H1 (cell line): Measurements from ENCODE around the gene FBXO21. TPM values are rescaled to one million over a fixed set of nuclear protein-coding genes. Genes with fewer than 3 reads are reported as not detected.
A peak's percentile ranks its signal among the peaks of the same experiment; 100 is the strongest.

Source experiments
- CTCF ChIA-PET: fragments of 300-600 bp; sonication (Branson Sonifier 250); formaldehyde crosslinking; loops from one replicate; lab custom pipeline; 2021; ENCODE audit not compliant: partially characterized antibody; lab: Charles Lee
- POLR2A ChIA-PET: fragments of 300-600 bp; sonication (Branson Sonifier 250); formaldehyde crosslinking; loops from one replicate; lab custom pipeline; 2021; ENCODE audit warnings: inconsistent platforms; ENCODE audit not compliant: partially characterized antibody; lab: Charles Lee
- DNase-seq, 2 experiments: peaks; one replicate each; pipeline versions ENCODE4 v3.0.0 to v3.0.0-alpha.2; 2010 to 2022; ENCODE audit warnings: low spot score in 2 of 2, low read depth in 1 of 2, mixed read lengths in 1 of 2
- FAIRE-seq: peaks from 2 replicates; lab custom pipeline; 2011; peaks lifted over from hg19 to GRCh38; lab: Jason Lieb, UNC
- H2AFZ ChIP-seq: 2 replicates; pipeline ENCODE4 v1.8.1; 2012; ENCODE audit warnings: low read length, inconsistent platforms
- H2AK5ac ChIP-seq: 2 replicates; pipeline ENCODE4 v1.6.1; 2013; ENCODE audit warnings: low read depth, low read length
- H2BK120ac ChIP-seq: replicated peaks from 2 replicates; pipeline ENCODE3; 2013; ENCODE audit warnings: low read depth, low read length, inconsistent platforms
- H2BK12ac ChIP-seq: 2 replicates; pipeline ENCODE4 v1.6.1; 2013; ENCODE audit warnings: low read depth, low read length
- H2BK15ac ChIP-seq: 2 replicates; pipeline ENCODE4 v1.6.1; 2013; ENCODE audit warnings: low read length
- H2BK20ac ChIP-seq: 2 replicates; pipeline ENCODE4 v1.6.1; 2013; ENCODE audit warnings: low read length
- H2BK5ac ChIP-seq: 2 replicates; pipeline ENCODE4 v1.6.1; 2013; ENCODE audit warnings: low read depth, low read length
- H3K14ac ChIP-seq: 2 replicates; pipeline ENCODE4 v1.6.1; 2013; ENCODE audit warnings: inconsistent platforms; ENCODE audit not compliant: insufficient read length
- H3K18ac ChIP-seq: 2 replicates; pipeline ENCODE4 v1.6.1; 2013; ENCODE audit warnings: low read length; ENCODE audit errors: extremely low read depth
- H3K23ac ChIP-seq: 2 replicates; pipeline ENCODE4 v1.6.1; 2013; ENCODE audit warnings: inconsistent platforms; ENCODE audit not compliant: insufficient read length
- H3K23me2 ChIP-seq: 2 replicates; pipeline ENCODE4 v1.6.1; 2013; ENCODE audit warnings: low read depth, low read length
- H3K27ac ChIP-seq: 2 replicates; pipeline ENCODE4 v1.6.1; 2011; ENCODE audit warnings: low read depth, low read length, inconsistent platforms
- H3K27me3 ChIP-seq, 4 experiments: replicated peaks in 1 of 4; 1 replicate in 1 of 4; 2 replicates in 3 of 4; pipeline versions ENCODE4 v1.6.1 to v1.8.1; 2011 to 2013; ENCODE audit warnings: low read length in 3 of 4, mild to moderate bottlenecking in 3 of 4, inconsistent platforms in 2 of 4, mixed read lengths in 2 of 4, moderate library complexity in 1 of 4; ENCODE audit not compliant: control insufficient read depth in 3 of 4, insufficient read depth in 3 of 4; ENCODE audit errors: extremely low read depth in 1 of 4
- H3K36me3 ChIP-seq, 4 experiments: 2 replicates each; pipeline versions ENCODE4 v1.6.1 to v1.8.1; 2011 to 2013; ENCODE audit warnings: mild to moderate bottlenecking in 4 of 4, low read length in 3 of 4, moderate library complexity in 2 of 4, control low read depth in 1 of 4, inconsistent platforms in 1 of 4; ENCODE audit not compliant: insufficient read depth in 4 of 4, control insufficient read depth in 2 of 4
- H3K4ac ChIP-seq: replicated peaks from 2 replicates; pipeline ENCODE3; 2013; ENCODE audit warnings: low read length, low read depth, mixed read lengths, inconsistent platforms; ENCODE audit not compliant: insufficient read length
- H3K4me1 ChIP-seq, 4 experiments: replicated peaks in 1 of 4; 1 replicate in 1 of 4; 2 replicates in 3 of 4; pipeline versions ENCODE4 v1.6.1 to v1.8.1; 2011 to 2013; ENCODE audit warnings: low read length in 3 of 4, inconsistent platforms in 2 of 4, mixed read lengths in 1 of 4; ENCODE audit not compliant: insufficient read depth in 4 of 4, control insufficient read depth in 3 of 4
- H3K4me2 ChIP-seq, 2 experiments: 2 replicates each; pipeline versions ENCODE4 v1.6.1 to v1.8.1; 2011 to 2013; ENCODE audit warnings: low read depth in 2 of 2, low read length in 2 of 2, control low read depth in 1 of 2, inconsistent platforms in 1 of 2, mild to moderate bottlenecking in 1 of 2; ENCODE audit not compliant: insufficient read depth in 1 of 2
- H3K4me3 ChIP-seq, 4 experiments: fragments of 200-600, 300-600 bp in 1 of 4; sonication (generic), shearing (Covaris generic), sonication (Bioruptor Twin) in 1 of 4; 2 replicates each; pipeline versions ENCODE4 v1.5.1 to v1.8.1; 2011 to 2016; ENCODE audit warnings: low read length in 4 of 4, low read depth in 3 of 4, control low read depth in 2 of 4, inconsistent platforms in 2 of 4, mild to moderate bottlenecking in 2 of 4, mixed read lengths in 1 of 4, moderate library complexity in 1 of 4; ENCODE audit not compliant: insufficient read depth in 2 of 4; ENCODE audit errors: extremely low read depth in 1 of 4
- H3K56ac ChIP-seq: replicated peaks from 2 replicates; pipeline ENCODE3; 2013; ENCODE audit warnings: low read depth, mild to moderate bottlenecking, mixed read lengths, low read length, inconsistent platforms; ENCODE audit not compliant: insufficient read length
- H3K79me1 ChIP-seq: 2 replicates; pipeline ENCODE4 v1.6.1; 2013; ENCODE audit warnings: low read depth, low read length, control low read depth
- H3K79me2 ChIP-seq, 2 experiments: 2 replicates each; pipeline versions ENCODE4 v1.6.1 to v1.8.1; 2012 to 2013; ENCODE audit warnings: low read length in 2 of 2, mild to moderate bottlenecking in 2 of 2, inconsistent platforms in 1 of 2; ENCODE audit not compliant: insufficient read depth in 2 of 2, control insufficient read depth in 1 of 2
- H3K9ac ChIP-seq, 4 experiments: replicated peaks in 1 of 4; 1 replicate in 1 of 4; 2 replicates in 3 of 4; pipeline versions ENCODE4 v1.6.1 to v1.8.1; 2011 to 2013; ENCODE audit warnings: low read depth in 3 of 4, low read length in 3 of 4, control low read depth in 2 of 4, mild to moderate bottlenecking in 2 of 4, moderate library complexity in 2 of 4, inconsistent platforms in 1 of 4; ENCODE audit errors: extremely low read depth in 1 of 4
- H3K9me3 ChIP-seq, 2 experiments: 2 replicates each; pipeline versions ENCODE4 v1.6.1 to v1.8.1; 2012 to 2013; ENCODE audit warnings: mild to moderate bottlenecking in 2 of 2, moderate library complexity in 2 of 2, control low read depth in 1 of 2, inconsistent platforms in 1 of 2, low read depth in 1 of 2, low read length in 1 of 2, mixed read lengths in 1 of 2; ENCODE audit not compliant: insufficient read depth in 2 of 2
- H4K20me1 ChIP-seq, 2 experiments: replicated peaks in 1 of 2; 2 replicates each; pipeline versions ENCODE3 to v1.8.1; 2011 to 2013; ENCODE audit warnings: inconsistent platforms in 2 of 2, low read length in 2 of 2, mild to moderate bottlenecking in 1 of 2; ENCODE audit not compliant: insufficient read depth in 2 of 2, control insufficient read depth in 1 of 2
- H4K5ac ChIP-seq: 2 replicates; pipeline ENCODE4 v1.6.1; 2013; ENCODE audit warnings: low read length, low read depth, mixed read lengths, inconsistent platforms; ENCODE audit not compliant: insufficient read length
- H4K8ac ChIP-seq: 2 replicates; pipeline ENCODE4 v1.8.0; 2013; ENCODE audit warnings: mild to moderate bottlenecking, moderate library complexity, low read length, inconsistent platforms; ENCODE audit not compliant: insufficient read depth; ENCODE audit errors: extremely low read depth
- H4K91ac ChIP-seq: replicated peaks from 2 replicates; pipeline ENCODE3; 2013; ENCODE audit warnings: low read length, mixed read lengths, inconsistent platforms; ENCODE audit not compliant: insufficient read length
- ASH2L ChIP-seq: fragments of 200-600, 300-600 bp; sonication (generic); IDR thresholded peaks from one replicate; pipeline ENCODE4 v1.7.1; 2017; ENCODE audit warnings: low read length
- CBX5 ChIP-seq: fragments of 300-800, 300-1000 bp; sonication (generic); IDR thresholded peaks from 2 replicates; pipeline ENCODE4 v1.7.1; 2016; ENCODE audit warnings: antibody characterized with exemption, low read length, low read depth
- CREB1 ChIP-seq: IDR thresholded peaks from 2 replicates; pipeline ENCODE4 v1.6.1; 2012; ENCODE audit warnings: inconsistent platforms
- CTBP2 ChIP-seq: IDR thresholded peaks from 2 replicates; pipeline ENCODE4 v1.7.0; 2011; ENCODE audit warnings: borderline replicate concordance, mild to moderate bottlenecking, moderate library complexity, mixed read lengths, low read length; ENCODE audit not compliant: insufficient read depth, insufficient read length
- CTCF ChIP-seq, 3 experiments: IDR thresholded peaks; 1 replicate in 2 of 3; 2 replicates in 1 of 3; pipeline versions ENCODE4 v1.5.1 to v1.6.1; 2011; ENCODE audit warnings: low read length in 3 of 3, mild to moderate bottlenecking in 3 of 3, inconsistent platforms in 2 of 3, low read depth in 1 of 3, moderate library complexity in 1 of 3; ENCODE audit not compliant: insufficient read depth in 1 of 3; ENCODE audit errors: control extremely low read depth in 1 of 3
- EZH2 ChIP-seq: fragments of 200-600 bp; sonication (generic); IDR thresholded peaks from 2 replicates; pipeline ENCODE4 v1.7.1; 2012; ENCODE audit warnings: low read depth, mild to moderate bottlenecking, moderate library complexity, low read length, inconsistent platforms; ENCODE audit not compliant: severe bottlenecking
- JUND ChIP-seq: IDR thresholded peaks from 2 replicates; pipeline ENCODE4 v1.6.1; 2011; ENCODE audit warnings: mild to moderate bottlenecking, improper control_type of control experiment, low read length
- POLR2AphosphoS5 ChIP-seq: IDR thresholded peaks from 2 replicates; pipeline ENCODE4 v1.6.1; 2011; ENCODE audit warnings: low read depth, low read length
- RAD21 ChIP-seq, 2 experiments: IDR thresholded peaks in 1 of 2; conservative IDR thresholded peaks in 1 of 2; 2 replicates each; pipeline ENCODE4 v1.6.1; 2011; ENCODE audit warnings: low read depth in 2 of 2, low read length in 2 of 2, improper control_type of control experiment in 1 of 2, inconsistent platforms in 1 of 2, mild to moderate bottlenecking in 1 of 2, moderate library complexity in 1 of 2
- SP2 ChIP-seq: IDR thresholded peaks from 2 replicates; pipeline ENCODE4 v1.6.1; 2012; ENCODE audit warnings: mild to moderate bottlenecking, low read length, inconsistent platforms
- SP4 ChIP-seq: IDR thresholded peaks from 2 replicates; pipeline ENCODE4 v1.6.1; 2012; ENCODE audit warnings: low read length, inconsistent platforms
- WGBS, 2 experiments: shearing (Covaris generic) in 1 of 2; methylation state at CpG; one replicate each; pipeline versions ENCODE4 v1.1.6 to v1.1.7; 2013 to 2015; ENCODE audit warnings: low lambda C conversion rate in 2 of 2, mixed read lengths in 2 of 2, inconsistent platforms in 1 of 2, low coverage in 1 of 2, missing lambda C conversion rate in 1 of 2; ENCODE audit not compliant: insufficient replicate concordance in 2 of 2, insufficient coverage in 1 of 2, insufficient read length in 1 of 2; ENCODE audit errors: extremely low coverage in 1 of 2, missing lambda C conversion rate in 1 of 2; 5-methylcytosine and 5-hydroxymethylcytosine counted together
- polyA plus RNA-seq, 7 experiments: library from polyadenylated mRNA; depleted of rRNA in 3 of 7; stranded (reverse) in 5 of 7; unstranded in 2 of 7; fragments of >200 nt in 5 of 7; fragments of 200-250 nt in 2 of 7; gene quantifications; 1 replicate in 5 of 7; 2 replicates in 1 of 7; 4 replicates in 1 of 7; pipeline versions ENCODE4 v1.2.1 to v1.2.3, GENCODE V29; 2011 to 2013; ENCODE audit warnings: missing spikeins in 2 of 7, mixed read lengths in 2 of 7
- total RNA-seq: library from RNA; stranded (reverse); fragmentation: NEBNext Ultra II Directional; extraction: Animal tissue kit (Norgen Biotek cat#: 25700); gene quantifications from 2 replicates; pipeline ENCODE4 v1.2.1, GENCODE V29; 2021

FBXO21 gene
- total and polyA plus RNA-seq, 2 of the 8 experiments (the other 6 are each of a cell fraction or from before 2014, with no cell fraction given): 57.0 to 80.6 TPM

DNA sequence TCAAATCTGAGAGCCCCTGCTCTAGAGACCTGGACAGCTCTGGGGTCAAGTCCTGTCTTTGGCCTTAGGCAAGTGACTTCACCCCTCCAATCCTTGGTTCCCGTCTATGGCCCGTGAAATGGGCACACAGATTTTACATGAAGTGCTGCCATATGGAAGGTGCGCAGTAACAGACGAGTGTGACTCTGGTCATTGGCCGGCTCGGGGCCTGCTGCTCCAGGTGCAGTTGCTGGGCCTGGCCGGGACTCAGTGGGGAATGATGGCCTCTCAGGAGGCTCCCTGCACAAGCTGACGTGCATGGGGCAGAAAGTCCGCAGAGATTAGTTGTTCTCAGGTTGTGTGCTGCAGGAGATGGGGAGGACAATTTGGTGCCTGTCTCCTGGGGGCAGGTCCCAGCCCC lies 77.0 kb downstream of the FBXO21 start:
- peaks cover 0 to 9% (median 7%) of the 10 kb centered on the region in 4 experiments; a peak in 6 of 7 replicates for H3K4me1 ChIP-seq
- H2AK5ac ChIP-seq: no peak overlapping the region
- no peak overlapping the region for H3K14ac ChIP-seq
- ChIA-PET POLR2A (no interaction called here), CTCF (interaction anchor here (1.1 to 5.8 kb wide), 2 partner anchors 8 to 88 kb away, joined by 3 to 43 read pairs; no protein-coding TSS in a partner anchor)
- no peak overlapping the region for H3K4me2 ChIP-seq
- no peak overlapping the region for H2BK120ac ChIP-seq
- no peak overlapping the region for H3K27ac ChIP-seq
- no peaks in the 10 kb centered on the region for H3K79me1 ChIP-seq
- H3K79me2 ChIP-seq: no peaks in the 10 kb centered on the region
- no peak overlapping the region for H4K91ac ChIP-seq
- 0 out of 2 replicates have a peak overlapping the region, but pooled peaks have one; percentile 72 for H2BK15ac ChIP-seq
- no peaks in the 10 kb centered on the region for H3K23me2 ChIP-seq
- no peaks in the 10 kb centered on the region for H4K20me1 ChIP-seq
- FAIRE-seq: no peak
- H3K18ac ChIP-seq: no peak overlapping the region
- no peak overlapping the region for H2BK20ac ChIP-seq
- no peak overlapping the region for H3K23ac ChIP-seq
- H2AFZ ChIP-seq: no peak overlapping the region
- H2BK12ac ChIP-seq: no peak overlapping the region
- no peak overlapping the region for H4K8ac ChIP-seq
- no peak overlapping the region for H4K5ac ChIP-seq
- H3K9ac ChIP-seq: no peak overlapping the region
- H3K56ac ChIP-seq: no peak overlapping the region
- no peak overlapping the region for H3K4me3 ChIP-seq
- H3K36me3 ChIP-seq: no peaks in the 10 kb centered on the region
- 89% methylated on average over 9 of the region's 9 CpGs; no CpG with 5 or more reads in 1 of the 2 experiments for WGBS, 2 experiments
- 0 out of 2 replicates have a peak overlapping the region, but pooled peaks have one; percentile 24 for H2BK5ac ChIP-seq
- H3K9me3 ChIP-seq: no peaks in the 10 kb centered on the region
- no peak overlapping the region for H3K4ac ChIP-seq
- peaks cover 0 to 3% (median 0%) of the 10 kb centered on the region in 4 experiments; a peak in 1 of 7 replicates for H3K27me3 ChIP-seq
- DNase-seq: no peak
- TF ChIP-seq POLR2AphosphoS5 (no peak), SP2 (no peak), ASH2L (no peak), CBX5 (no peak), SP4 (no peak), CTBP2 (no peak), RAD21 (IDR thresholded peaks at IDR 0.05 in 1 of 2, conservative IDR thresholded peaks at IDR 0.05 in 1 of 2; ENCODE audit: low read depth in 2 of 2, low read length in 2 of 2) (no peak), CTCF (IDR thresholded peaks at IDR 0.05; ENCODE audit: control extremely low read depth in 1 of 3, insufficient read depth in 1 of 3, low read depth in 1 of 3, low read length in 3 of 3) (no peak), JUND (no peak), CREB1 (no peak), EZH2 (no peak)
